Activated CD4-positive, alpha-beta T cell treated with anti-CD3 and anti-CD28 coated beads, Interleukin-2, amount 10 ng/mL, durations not matched to agents 7 days and 5 days (primary cell): Measurements from ENCODE around the gene CPNE2. TPM values are rescaled to one million over a fixed set of nuclear protein-coding genes. Genes with fewer than 3 reads are reported as not detected.
A peak's percentile ranks its signal among the peaks of the same experiment; 100 is the strongest.
"Not testable (repeated sequence)": the region's sequence is repeated elsewhere in the genome, so short reads cannot be mapped to it uniquely, and the experiment has no call there.

Experiments
- CTCF ChIA-PET: fragments of 350-600 bp; sonication (Branson Sonifier 250); formaldehyde crosslinking; loops from one replicate; lab custom pipeline; 2021; ENCODE audit warnings: antibody characterized with exemption; lab: Charles Lee
- POLR2A ChIA-PET: fragments of 350-600 bp; sonication (Branson Sonifier 250); formaldehyde crosslinking; loops from one replicate; lab custom pipeline; 2021; ENCODE audit warnings: antibody characterized with exemption; lab: Charles Lee
- DNase-seq: peaks from one replicate; pipeline ENCODE4 v3.0.0-alpha.2; 2020
- H3K27ac Mint-ChIP-seq: one replicate; pipeline ENCODE4 v1.8.0; 2021; ENCODE audit warnings: mild to moderate bottlenecking, moderate library complexity, mixed read lengths
- H3K27me3 Mint-ChIP-seq: one replicate; pipeline ENCODE4 v1.8.0; 2021; ENCODE audit warnings: mixed read lengths
- H3K36me3 Mint-ChIP-seq: one replicate; pipeline ENCODE4 v1.8.0; 2021; ENCODE audit warnings: low read depth, mixed read lengths
- H3K4me1 Mint-ChIP-seq: one replicate; pipeline ENCODE4 v1.8.0; 2021; ENCODE audit warnings: mixed read lengths
- H3K4me3 Mint-ChIP-seq: one replicate; pipeline ENCODE4 v1.8.0; 2021; ENCODE audit warnings: mild to moderate bottlenecking, moderate library complexity, mixed read lengths
- H3K9me3 Mint-ChIP-seq: one replicate; pipeline ENCODE4 v1.8.0; 2021; ENCODE audit warnings: mixed read lengths
- total RNA-seq, 2 experiments: library from RNA; stranded (reverse); gene quantifications; one replicate each; pipeline ENCODE4 v1.2.3, GENCODE V29; 2021

Gene CPNE2
- total RNA-seq, 2 experiments from 2014 or later, result 3.1 to 3.6 TPM

DNA sequence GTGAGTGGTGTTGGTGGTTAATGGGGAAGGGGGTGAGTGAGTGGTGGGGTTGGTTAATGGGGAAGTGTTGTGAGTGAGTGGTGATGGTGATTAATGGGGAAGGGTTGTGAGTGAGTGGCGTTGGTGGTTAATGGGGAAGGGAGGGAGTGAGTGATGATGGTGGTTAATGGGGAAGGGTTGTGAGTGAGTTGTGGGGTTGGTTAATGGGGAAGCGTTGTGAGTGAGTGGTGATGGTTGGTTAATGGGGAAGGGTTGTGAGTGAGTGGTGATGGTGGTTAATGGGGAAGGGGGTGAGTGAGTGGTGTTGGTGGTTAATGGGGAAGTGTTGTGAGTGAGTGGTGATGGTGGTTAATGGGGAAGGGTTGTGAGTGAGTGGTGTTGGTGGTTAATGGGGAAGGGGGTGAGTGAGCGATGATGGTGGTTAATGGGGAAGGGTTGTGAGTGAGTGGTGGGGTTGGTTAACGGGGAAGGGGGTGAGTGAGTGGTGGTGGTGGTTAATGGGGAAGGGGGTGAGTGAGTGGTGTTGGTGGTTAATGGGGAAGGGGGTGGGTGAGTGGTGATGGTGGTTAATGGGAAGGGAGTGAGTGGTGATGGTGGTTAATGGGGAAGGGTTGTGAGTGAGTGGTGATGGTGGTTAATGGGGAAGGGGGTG, 21.2 kb upstream of the CPNE2 start:
- CTCF ChIA-PET, result interaction anchor here (0.9 kb wide), 1 partner anchor 10 kb away, joined by 3 read pairs; no protein-coding TSS in a partner anchor
- peaks cover 14% of the 10 kb centered on the region for H3K4me1 Mint-ChIP-seq
- H3K9me3 Mint-ChIP-seq, POLR2A ChIA-PET, H3K27me3 Mint-ChIP-seq, DNase-seq, H3K4me3 Mint-ChIP-seq: not testable (repeated sequence)
- H3K27ac Mint-ChIP-seq, result peak overlapping the region; percentile 50
- peaks cover 67% of the 10 kb centered on the region for H3K36me3 Mint-ChIP-seq

DNA sequence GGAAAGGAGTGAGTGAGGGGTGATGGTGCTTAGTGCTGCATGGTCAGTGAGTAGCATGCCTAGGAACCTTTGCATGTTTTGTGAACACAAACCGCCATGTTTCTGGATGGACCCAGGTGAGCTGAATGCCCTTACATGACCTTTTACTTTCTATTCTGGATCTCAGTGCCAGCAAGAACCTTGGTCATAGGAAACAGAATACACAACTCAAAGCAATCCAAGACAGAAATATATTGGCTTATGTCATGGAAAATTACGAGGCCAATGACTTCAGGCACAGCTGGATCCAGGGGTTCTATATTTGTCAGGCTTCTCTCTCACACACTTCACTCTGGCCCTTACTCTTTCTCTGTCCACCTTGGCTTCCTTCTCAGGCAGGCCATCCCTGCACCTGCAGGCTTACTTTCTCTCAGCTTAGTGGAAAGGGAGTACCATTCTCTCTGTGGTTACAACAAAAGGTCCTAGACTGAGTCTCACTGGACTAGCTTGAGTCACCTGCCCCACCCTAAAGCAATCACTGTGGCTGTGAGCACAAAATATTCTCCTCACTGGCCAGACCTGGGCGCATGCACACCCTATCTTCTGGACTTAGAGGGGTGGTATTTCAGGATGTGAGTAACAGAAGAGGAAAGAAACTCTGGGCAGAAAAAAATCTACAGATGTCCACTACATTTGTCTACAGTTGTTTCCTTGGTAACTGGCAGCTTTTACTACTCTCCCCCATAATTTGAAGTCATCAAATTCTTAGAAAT, 20.4 kb upstream of the CPNE2 start:
- ChIA-PET CTCF (interaction anchor here (0.9 to 1.0 kb wide), 2 partner anchors 10 to 13 kb away, joined by 3 read pairs; no protein-coding TSS in a partner anchor), POLR2A (no interaction called here)
- Mint-ChIP-seq H3K27ac (peak overlapping the region; percentile 4), H3K4me3 (no peak overlapping the region), H3K9me3 (no peaks in the 10 kb centered on the region), H3K36me3 (peaks cover 71% of the 10 kb centered on the region), H3K27me3 (no peaks in the 10 kb centered on the region), H3K4me1 (peaks cover 14% of the 10 kb centered on the region)
- DNase-seq, result no peak

DNA sequence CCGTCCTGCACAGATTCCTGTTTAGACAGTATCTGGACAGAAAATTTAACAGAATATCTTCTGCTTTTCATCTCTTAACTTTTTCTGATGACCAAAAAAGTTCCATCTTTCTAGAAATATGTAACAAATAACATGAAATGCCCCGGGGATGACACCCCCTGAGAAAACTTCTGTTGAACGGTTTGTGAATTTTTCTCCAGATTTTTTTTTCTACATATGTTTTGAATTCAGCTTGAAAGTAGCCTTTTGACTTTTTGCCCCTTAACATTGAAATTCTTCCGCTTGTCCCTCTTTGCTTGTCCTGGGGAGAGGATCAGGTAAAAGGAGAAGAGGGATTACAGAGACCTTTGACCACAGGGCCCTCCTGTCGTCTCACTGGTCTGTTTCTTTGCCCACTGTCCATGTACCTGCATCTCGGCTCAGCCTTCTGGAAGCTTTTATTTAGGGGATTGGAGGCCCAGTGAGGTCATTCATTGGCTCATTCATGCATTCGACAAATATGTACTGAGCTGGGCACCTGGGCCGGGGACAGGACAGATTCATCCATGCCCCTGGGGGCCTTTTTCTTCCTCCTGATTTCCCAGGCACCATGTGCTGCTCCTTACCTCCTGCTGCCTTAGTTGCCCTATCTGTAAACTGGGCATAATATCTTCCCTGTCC, 19.6 kb upstream of the CPNE2 start:
- no peak for DNase-seq
- Mint-ChIP-seq H3K36me3 (peaks cover 66% of the 10 kb centered on the region), H3K9me3 (no peaks in the 10 kb centered on the region), H3K27me3 (no peaks in the 10 kb centered on the region), H3K4me3 (no peak overlapping the region), H3K4me1 (peaks cover 14% of the 10 kb centered on the region), H3K27ac (peak overlapping the region; percentile 4)
- POLR2A ChIA-PET, result no interaction called here
- CTCF ChIA-PET, result interaction anchor here (1.0 to 3.4 kb wide), 2 partner anchors 11 to 13 kb away, joined by 3 to 11 read pairs; no protein-coding TSS in a partner anchor

DNA sequence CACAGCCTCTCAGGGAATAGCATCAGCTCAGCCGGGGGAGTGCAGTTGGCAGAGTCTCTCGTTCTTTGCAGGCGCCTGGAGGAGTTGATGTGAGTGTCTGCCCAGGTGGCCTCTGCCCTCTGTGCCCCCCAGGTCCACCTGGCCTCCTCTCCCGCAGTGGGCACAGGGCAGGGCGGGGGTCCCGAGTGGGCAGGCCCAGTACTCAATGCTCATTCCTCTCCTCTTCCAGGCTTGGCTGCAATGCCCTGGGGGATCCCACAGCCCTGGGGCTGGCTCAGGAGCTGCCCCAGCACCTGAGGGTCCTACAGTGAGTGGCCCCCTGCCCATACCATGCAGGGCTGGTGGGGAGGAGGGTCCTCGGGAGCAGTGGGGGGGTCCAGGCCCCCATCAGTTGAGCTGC, 14.7 kb upstream of the CPNE2 start:
- ChIA-PET CTCF (interaction anchor here (2.3 to 2.5 kb wide), 2 partner anchors 11 to 16 kb away, joined by 12 read pairs; no protein-coding TSS in a partner anchor), POLR2A (no interaction called here)
- Mint-ChIP-seq H3K27ac (no peak overlapping the region), H3K36me3 (peaks cover 47% of the 10 kb centered on the region), H3K4me1 (peaks cover 3% of the 10 kb centered on the region), H3K9me3 (no peaks in the 10 kb centered on the region), H3K4me3 (no peak overlapping the region), H3K27me3 (no peaks in the 10 kb centered on the region)
- DNase-seq, result no peak

GRCh38 chr16:57081744-57082143, 10.6 kb upstream of the CPNE2 start:
- Mint-ChIP-seq H3K27me3 (no peaks in the 10 kb centered on the region), H3K9me3 (no peaks in the 10 kb centered on the region), H3K4me1 (peaks cover 9% of the 10 kb centered on the region), H3K36me3 (peaks cover 27% of the 10 kb centered on the region), H3K27ac (no peak overlapping the region), H3K4me3 (no peak overlapping the region)
- ChIA-PET POLR2A (no interaction called here), CTCF (interaction anchor here (1.0 kb wide), 1 partner anchor 117 kb away, joined by 3 read pairs; no protein-coding TSS in a partner anchor)
- DNase-seq, result no peak

DNA sequence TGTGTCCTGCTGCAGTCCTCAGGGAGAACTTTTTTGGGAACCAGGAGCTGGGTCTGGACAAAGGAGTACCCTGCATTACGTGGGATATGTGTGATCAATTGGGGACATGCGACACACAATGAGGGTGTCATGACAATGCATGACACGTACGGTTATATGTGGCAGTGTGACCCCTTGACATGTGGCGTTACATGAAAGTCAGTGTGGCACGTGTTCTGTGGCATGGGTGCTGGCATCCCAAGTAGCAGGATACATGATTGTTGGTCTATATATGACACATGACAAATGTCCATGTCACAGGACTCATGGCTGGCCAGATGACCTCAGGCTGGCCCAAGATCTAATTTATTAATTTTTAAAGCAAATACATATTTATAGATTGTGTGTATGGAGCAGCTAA, 9.7 kb upstream of the CPNE2 start:
- H3K27me3 Mint-ChIP-seq, result no peaks in the 10 kb centered on the region
- DNase-seq, result no peak
- no peaks in the 10 kb centered on the region for H3K9me3 Mint-ChIP-seq
- H3K4me3 Mint-ChIP-seq, result no peak overlapping the region
- CTCF ChIA-PET, result interaction anchor here (1.1 to 2.7 kb wide), 6 partner anchors 9 to 95 kb away, joined by 3 to 17 read pairs (median 4); partner anchors contain the start of gene CPNE2
- H3K4me1 Mint-ChIP-seq, result peaks cover 9% of the 10 kb centered on the region
- H3K27ac Mint-ChIP-seq, result no peak overlapping the region
- peaks cover 23% of the 10 kb centered on the region for H3K36me3 Mint-ChIP-seq
- POLR2A ChIA-PET, result no interaction called here

DNA sequence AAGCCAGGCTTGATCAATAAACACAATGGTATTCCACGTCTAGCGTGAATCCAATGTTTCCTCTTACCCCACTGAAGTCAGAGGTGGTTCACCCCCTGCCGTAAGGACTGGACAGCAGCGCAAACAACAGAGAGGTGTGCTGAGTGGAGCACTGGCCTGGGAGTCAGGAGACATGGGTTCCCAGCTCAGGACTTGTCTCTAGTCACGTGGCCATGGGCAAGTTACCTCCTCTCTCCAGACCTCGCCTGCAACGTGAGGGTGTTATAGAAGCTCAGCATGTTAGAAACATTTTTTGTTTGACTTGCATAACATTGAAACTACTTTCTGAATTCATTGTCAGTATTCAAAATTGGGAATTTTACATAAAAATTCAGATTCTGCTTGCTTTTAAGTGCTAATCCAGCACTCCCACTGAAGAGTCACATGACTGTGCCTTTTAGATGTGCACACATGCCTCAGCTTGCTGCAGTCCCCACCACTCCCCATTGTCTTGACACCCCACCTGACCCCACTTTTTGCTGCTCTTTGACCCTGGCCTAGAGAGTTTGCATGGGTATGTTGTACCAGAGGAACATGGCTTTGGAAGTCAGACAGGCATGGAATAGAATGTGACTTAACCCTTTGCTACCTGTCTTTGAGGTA, 8.8 kb upstream of the CPNE2 start:
- CTCF ChIA-PET, result interaction anchor here (0.5 to 2.7 kb wide), 21 partner anchors 9 to 334 kb away, joined by 3 to 17 read pairs (median 4); partner anchors contain the start of gene CPNE2
- no peak for DNase-seq
- H3K4me1 Mint-ChIP-seq, result peaks cover 9% of the 10 kb centered on the region
- H3K9me3 Mint-ChIP-seq, result no peaks in the 10 kb centered on the region
- H3K27ac Mint-ChIP-seq, result peak overlapping the region; percentile 68
- no peaks in the 10 kb centered on the region for H3K27me3 Mint-ChIP-seq
- no peak overlapping the region for H3K4me3 Mint-ChIP-seq
- POLR2A ChIA-PET, result no interaction called here
- H3K36me3 Mint-ChIP-seq, result peaks cover 23% of the 10 kb centered on the region

DNA sequence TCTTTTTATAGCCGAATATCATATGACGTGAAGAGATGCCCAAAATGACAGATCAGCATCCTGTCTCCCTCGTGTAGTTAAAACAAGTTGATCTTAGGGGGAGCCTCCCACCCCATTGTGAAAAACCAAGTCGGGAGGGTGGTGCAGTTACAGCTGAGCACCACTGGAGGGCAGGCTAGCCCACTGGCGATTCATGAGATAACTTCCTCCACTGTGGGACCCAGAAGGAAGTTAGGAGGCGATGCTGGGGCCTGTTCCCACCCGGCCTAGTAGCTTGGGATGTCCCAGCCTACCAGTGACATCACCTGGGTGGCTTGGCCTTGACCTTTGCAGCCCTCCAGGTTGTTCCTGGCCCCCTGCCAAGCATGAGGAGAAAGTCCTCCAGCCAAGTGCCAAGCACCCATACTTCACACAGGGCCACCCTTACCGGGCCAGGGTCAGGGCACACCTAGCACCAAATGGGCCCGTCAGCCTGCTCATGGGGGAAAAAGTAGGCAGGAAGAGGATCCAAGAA, 8.1 kb upstream of the CPNE2 start:
- DNase-seq, result peak; percentile 77
- Mint-ChIP-seq H3K27me3 (no peaks in the 10 kb centered on the region), H3K4me3 (no peak overlapping the region), H3K4me1 (peaks cover 9% of the 10 kb centered on the region), H3K27ac (peak overlapping the region; percentile 68), H3K36me3 (peaks cover 23% of the 10 kb centered on the region), H3K9me3 (no peaks in the 10 kb centered on the region)
- ChIA-PET CTCF (interaction anchor here (0.6 to 2.7 kb wide), 22 partner anchors 8 to 333 kb away, joined by 3 to 17 read pairs (median 4); partner anchors contain the start of gene CPNE2), POLR2A (interaction anchor here (0.7 kb wide), 1 partner anchor 73 kb away, joined by 12 read pairs; no protein-coding TSS in a partner anchor)

DNA sequence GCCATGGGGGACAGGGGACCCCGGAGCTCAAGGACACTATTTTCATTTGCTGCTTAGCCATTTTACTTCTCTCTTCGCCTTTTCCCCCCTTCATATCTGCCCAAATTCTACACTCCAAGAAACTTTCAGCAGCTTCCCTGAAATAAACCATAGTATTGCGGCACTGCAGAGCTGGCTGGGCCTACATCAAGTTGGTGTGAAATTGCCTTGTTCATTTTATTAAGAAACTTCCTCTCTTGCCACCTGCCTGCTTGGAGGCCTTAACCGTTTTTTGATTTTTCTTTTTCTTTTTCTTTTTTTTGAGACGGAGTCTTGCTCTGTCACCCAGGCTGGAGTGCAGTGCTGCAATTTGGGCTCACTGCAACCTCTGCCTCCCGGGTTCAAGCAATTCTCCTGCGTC, 7.4 kb upstream of the CPNE2 start:
- Mint-ChIP-seq H3K4me1 (peaks cover 8% of the 10 kb centered on the region), H3K27ac (no peak overlapping the region), H3K4me3 (no peak overlapping the region), H3K9me3 (no peaks in the 10 kb centered on the region), H3K27me3 (peaks cover under 1% of the 10 kb centered on the region), H3K36me3 (peaks cover 18% of the 10 kb centered on the region)
- no peak for DNase-seq
- ChIA-PET CTCF (interaction anchor here (1.0 to 2.7 kb wide), 13 partner anchors 8 to 332 kb away, joined by 3 to 17 read pairs (median 7); partner anchors contain the start of gene CPNE2), POLR2A (no interaction called here)

- peaks cover 10% of the 10 kb centered on the region for H3K4me1 Mint-ChIP-seq
- peaks cover 16% of the 10 kb centered on the region for H3K27me3 Mint-ChIP-seq
- H3K36me3 Mint-ChIP-seq, result peaks cover 11% of the 10 kb centered on the region
- no peak overlapping the region for H3K4me3 Mint-ChIP-seq
- H3K9me3 Mint-ChIP-seq, result no peaks in the 10 kb centered on the region
- ChIA-PET POLR2A (no interaction called here), CTCF (interaction anchor here (0.9 to 1.2 kb wide), 2 partner anchors 8 to 80 kb away, joined by 3 to 5 read pairs; no protein-coding TSS in a partner anchor)
- DNase-seq, result no peak
- no peak overlapping the region for H3K27ac Mint-ChIP-seq
Observed at GRCh38 chr16:57087003-57087402, 5.4 kb upstream of the CPNE2 start.

DNA sequence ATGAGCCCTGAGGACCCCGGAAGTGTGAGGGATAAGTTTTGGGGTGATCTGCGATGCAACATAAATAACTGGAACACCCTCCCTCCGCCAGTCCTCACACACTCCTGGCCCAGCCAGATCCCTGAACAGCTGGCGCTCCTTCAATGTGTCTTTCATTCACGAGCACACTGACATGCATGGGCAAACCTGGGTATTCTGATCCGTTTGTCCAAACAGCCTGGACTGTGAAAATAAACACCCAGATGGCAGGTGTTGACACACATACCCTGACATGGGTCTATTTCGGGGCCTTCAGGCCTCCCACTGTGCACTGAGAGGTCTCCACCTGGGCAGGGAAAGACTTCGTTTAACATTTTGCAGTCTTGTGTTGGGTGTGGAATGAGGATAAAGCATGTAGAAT, 3.0 kb upstream of the CPNE2 start:
- Mint-ChIP-seq H3K36me3 (no peaks in the 10 kb centered on the region), H3K4me3 (no peak overlapping the region), H3K27me3 (peaks cover 27% of the 10 kb centered on the region), H3K27ac (no peak overlapping the region), H3K9me3 (no peaks in the 10 kb centered on the region), H3K4me1 (peaks cover 11% of the 10 kb centered on the region)
- POLR2A ChIA-PET, result no interaction called here
- DNase-seq, result no peak
- CTCF ChIA-PET, result no interaction called here
